Esophagus muscularis mucosa (tissue), 3 donors: ENCODE data around the gene ZNF467.

ENCODE experiments used
- POLR2A ChIP-seq: fragments of 450-650 bp; IDR thresholded peaks from one replicate; pipeline ENCODE4 v1.6.1; 2017; ENCODE audit warnings: antibody characterized with exemption, moderate library complexity, mild to moderate bottlenecking, low read depth
- POLR2AphosphoS5 ChIP-seq, 2 donors: sonication (generic); formaldehyde crosslinking; IDR thresholded peaks; one replicate each; pipeline ENCODE4 v1.6.1; 2017; ENCODE audit warnings: antibody characterized with exemption in 2 of 2
- TF ChIP-seq, protein P1 (sequence below), 3 experiments: fragments of 200-600 bp in 2 of 3; fragments of 450-650 bp in 1 of 3; sonication (generic) in 2 of 3; IDR thresholded peaks; one replicate each; pipeline ENCODE4 v1.5.1; 2017 to 2019; ENCODE audit warnings: antibody characterized with exemption in 3 of 3, mild to moderate bottlenecking in 2 of 3, moderate library complexity in 1 of 3

DNA sequence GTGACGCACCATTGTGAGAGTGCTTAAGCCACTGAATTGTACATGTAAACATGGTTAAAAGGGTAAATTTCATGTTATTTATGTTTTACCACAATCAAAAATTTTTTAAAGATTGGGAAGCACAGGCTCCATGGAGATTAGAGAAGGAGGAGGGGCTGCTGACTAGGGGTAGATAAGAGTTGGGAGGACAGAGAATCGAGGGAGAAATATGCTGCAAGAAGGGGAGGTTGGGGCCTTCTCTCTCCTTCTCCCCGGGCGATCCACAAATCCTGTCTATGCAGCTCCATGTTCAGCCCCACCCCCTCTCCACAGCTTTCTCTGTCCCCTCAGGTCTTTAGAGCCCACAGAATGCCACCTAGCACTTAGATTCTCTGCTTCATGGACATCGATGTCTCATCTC, 12.1 kb downstream of the ZNF467 start:
- TF ChIP-seq, protein P1, sequence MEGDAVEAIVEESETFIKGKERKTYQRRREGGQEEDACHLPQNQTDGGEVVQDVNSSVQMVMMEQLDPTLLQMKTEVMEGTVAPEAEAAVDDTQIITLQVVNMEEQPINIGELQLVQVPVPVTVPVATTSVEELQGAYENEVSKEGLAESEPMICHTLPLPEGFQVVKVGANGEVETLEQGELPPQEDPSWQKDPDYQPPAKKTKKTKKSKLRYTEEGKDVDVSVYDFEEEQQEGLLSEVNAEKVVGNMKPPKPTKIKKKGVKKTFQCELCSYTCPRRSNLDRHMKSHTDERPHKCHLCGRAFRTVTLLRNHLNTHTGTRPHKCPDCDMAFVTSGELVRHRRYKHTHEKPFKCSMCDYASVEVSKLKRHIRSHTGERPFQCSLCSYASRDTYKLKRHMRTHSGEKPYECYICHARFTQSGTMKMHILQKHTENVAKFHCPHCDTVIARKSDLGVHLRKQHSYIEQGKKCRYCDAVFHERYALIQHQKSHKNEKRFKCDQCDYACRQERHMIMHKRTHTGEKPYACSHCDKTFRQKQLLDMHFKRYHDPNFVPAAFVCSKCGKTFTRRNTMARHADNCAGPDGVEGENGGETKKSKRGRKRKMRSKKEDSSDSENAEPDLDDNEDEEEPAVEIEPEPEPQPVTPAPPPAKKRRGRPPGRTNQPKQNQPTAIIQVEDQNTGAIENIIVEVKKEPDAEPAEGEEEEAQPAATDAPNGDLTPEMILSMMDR (IDR thresholded peaks at IDR 0.05) = no peak
- TF ChIP-seq POLR2A = no peak
- no peak for TF ChIP-seq POLR2AphosphoS5 (IDR thresholded peaks at IDR 0.05)
